Putamen (tissue), 1 donor: ENCODE measurements around the gene NTRK2.
A peak's percentile ranks its signal among the peaks of the same experiment; 100 is the strongest.

Experiments used
- DNase-seq: peaks from one replicate; pipeline ENCODE4 v3.0.0-alpha.2; 2016; ENCODE audit warnings: low spot score

NTRK2 gene

DNA sequence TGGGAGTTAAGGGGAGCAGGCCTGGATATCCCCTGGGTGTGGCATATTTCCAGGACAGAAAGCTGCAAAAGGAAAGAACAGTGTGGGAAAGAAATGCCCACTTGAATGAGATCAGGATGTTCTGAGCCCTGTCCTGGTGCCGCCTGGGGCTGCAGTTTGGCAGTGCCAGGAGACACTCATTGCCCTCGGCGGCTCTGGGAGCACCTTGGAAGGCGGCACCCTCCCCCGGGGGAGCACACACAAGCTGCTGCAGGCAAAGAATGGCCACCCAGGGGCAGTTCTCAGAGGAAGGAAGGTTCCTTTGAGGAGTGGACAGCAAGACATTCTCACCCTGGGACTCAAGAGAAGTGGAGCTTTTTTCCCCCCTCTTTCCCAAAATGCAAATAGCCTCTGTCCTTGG, 305.3 kb downstream of the NTRK2 start:
- DNase-seq = peak; percentile 54

DNA sequence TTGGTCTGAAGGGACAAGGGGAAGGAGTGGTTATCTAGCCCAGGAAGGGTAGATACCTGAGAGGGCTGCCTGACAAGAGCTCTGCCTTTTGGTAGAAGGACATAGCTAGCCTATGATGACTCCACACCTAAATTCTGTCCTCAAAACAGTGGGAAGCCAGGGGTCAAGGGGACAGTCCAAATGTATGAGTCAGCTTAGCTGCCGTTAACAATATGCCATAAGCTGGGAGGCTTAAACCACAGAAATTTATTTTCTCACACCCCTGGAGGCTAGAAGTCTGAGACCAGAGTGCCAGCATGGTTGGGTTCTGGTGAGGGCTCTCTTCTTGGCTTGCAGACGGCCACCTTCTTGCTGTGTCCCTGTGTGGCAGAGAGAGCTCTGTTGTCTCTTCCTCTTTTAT, 306.4 kb downstream of the NTRK2 start:
- no peak for DNase-seq

DNA sequence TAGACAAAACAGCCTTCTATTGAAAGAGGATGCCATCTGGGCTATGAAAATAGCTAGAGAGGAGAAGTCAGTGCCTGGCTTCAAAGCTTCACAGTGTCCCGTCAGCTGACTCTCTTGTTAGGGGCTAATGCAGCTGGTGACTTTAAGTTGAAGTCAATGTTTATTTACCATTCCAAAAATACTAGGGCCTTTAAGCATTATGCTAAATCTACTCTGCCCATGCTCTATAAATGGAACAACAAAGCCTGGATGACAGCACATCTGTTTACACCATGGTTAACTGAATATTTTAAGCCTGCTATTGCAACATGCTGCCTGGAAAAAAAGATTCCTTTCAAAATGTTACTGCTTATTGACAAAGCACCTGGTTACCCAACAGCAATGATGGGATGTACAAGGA, 309.1 kb downstream of the NTRK2 start:
- DNase-seq = no peak

DNA sequence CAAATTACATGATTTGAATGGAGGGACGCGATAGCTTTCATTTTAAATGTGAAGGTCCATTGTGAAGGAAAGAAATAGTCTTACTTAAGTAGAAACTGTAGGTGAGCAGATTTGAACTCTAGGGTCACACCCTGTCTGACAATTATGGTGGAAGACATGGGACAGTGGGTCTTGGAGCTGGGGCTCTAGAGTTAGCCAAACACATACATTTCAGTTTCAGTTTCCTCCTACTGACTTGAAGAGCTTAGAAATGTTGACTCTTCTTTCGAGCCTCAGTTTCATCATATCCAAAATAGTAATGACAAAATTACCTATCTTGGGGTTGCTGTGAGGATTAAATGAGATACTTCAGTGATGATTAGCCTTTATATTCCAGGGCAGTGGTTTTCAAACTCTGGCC, 314.2 kb downstream of the NTRK2 start:
- DNase-seq = no peak

DNA sequence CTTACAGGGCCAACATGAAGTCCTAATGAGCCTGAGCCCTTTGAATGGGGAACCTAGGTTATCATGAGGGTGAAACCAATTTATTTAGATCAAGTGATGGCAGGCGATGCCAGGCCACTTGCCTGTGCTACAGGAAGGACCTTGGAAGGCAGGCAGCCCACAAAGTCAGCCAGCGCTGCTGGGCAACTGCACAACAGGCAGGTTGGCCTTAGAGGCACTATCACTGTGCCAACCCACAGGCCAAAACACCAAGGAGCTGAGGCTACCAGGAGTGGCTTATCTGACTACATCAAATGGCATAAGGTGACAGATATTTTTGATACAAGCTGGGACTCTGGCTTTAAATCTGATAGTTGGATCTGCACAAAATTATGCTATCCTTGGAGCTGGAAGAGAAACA, 319.1 kb downstream of the NTRK2 start:
- DNase-seq = no peak

DNA sequence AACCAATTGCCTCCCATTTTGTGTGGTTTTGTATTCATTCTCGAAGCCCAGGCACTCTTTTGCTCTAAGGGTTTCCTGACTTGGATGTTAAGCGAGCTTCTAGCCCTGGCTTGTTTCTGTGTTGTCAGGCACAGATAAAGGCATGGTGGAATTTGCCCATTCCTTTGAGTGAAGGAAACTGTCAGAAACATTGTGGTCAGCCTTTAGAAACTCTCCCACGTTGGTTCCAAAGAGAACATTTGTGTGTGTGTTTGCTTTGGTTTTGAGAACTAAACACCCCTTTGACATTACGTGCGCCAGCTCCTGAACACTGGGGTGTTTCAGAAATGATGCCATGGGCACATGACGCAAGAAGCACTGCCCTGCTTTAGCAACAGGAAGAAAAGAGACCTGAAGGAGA, 320.9 kb downstream of the NTRK2 start:
- DNase-seq = peak; percentile 86

DNA sequence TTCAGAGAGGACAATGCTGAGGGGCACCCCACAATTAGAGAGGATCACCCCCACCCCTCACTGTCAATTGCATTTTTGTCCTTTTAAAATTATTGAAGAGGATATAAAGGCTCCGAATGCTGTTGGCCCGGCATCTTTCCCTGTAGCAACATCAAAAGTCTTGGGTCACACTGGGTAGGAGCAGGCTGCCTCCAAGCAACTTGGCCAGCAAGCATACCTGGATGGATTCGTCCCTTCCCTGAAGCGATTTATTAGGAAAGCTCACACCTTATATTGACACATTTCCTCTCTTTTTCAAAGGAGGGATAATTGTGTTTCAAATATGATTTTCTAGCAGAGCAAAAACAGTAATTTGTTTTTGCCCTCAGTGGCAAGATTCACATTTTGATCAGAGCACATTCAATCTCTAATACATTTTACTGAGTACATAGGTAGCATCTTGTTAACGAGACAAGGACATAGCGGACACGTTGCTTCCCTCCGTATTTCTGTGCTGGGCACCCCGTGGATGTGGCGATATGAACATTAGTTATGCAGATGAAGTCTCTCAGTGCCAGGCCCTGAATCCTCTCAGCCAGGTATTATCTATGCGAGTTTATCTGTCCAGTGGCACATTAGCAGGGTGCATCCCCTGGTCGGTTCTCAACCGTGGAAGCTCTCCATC, 321.5 kb downstream of the NTRK2 start:
- no peak for DNase-seq

DNA sequence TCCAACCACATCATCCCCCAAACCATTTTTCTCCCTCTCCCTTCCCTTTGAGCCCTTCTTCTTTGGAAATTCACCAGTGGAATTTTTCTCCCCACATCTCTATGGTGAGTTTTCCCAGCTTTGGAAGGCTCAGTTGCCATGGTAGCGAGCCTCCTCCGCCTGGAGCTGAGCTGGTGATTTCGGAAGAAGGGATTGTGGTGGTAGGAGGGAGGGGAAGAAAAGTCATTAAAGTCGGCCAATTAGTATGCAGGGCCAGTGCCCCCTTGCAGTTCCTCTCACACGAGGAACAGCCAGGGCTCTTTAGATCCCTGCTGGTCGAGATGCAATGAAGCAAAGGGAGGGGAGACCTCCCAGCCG, 322.0 kb downstream of the NTRK2 start:
- peak; percentile 84 for DNase-seq

DNA sequence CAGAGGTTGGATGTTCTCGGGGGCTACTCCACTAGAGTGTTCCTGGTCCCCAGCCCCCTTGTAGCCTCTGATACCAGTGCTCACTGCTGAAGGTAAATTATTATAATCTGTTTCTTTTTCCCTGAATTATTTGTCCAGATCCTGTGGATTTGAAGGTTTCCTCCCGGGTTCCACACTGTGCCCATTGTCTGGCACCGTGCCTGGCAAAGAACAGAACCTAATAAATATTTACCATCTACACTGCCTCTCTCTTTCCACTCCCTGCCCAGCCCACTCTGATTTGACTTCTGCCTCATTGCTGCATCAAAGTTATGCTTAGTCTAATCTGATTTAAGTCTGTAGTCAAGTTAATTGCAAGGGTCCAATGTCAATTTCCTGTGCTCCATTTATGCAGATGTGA, 322.9 kb downstream of the NTRK2 start:
- DNase-seq = no peak

DNA sequence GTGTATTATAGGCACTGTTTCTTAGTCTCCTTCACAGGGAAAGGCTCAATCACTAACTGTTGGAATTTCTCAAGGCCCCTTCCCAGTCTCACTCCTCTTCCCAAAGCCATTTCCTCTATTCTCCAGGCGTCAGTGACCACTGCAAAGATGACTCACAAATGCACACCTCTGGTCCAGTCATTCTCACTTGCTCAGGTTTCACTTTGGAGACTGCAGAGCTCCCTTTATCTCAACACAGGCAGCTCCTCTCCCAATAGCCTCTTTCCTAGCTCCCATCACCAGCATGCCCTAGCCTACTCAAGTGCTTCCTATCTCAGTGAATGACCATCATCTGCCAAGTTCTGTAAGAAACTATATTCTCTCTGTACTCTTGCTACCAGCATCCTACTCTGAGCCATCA, 323.6 kb downstream of the NTRK2 start:
- no peak for DNase-seq

DNA sequence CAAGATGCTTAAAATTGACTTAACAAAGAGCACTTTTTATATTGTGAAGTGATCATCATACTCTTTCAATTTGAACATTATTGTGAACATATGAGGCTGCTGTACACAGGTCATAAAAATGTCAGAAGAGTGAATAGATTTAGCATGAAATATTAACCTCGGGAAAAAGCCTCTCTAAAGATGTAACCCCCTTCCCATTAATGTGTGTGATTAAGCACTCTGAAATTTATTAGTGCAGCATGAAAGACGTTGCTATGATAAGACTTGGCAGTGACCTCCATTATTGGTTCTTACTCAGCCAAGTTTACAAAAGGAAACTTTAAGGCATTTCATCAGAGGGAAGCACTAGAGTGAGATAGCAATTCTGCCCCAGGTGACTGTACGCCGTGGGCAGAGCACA, 326.5 kb downstream of the NTRK2 start:
- DNase-seq = no peak

DNA sequence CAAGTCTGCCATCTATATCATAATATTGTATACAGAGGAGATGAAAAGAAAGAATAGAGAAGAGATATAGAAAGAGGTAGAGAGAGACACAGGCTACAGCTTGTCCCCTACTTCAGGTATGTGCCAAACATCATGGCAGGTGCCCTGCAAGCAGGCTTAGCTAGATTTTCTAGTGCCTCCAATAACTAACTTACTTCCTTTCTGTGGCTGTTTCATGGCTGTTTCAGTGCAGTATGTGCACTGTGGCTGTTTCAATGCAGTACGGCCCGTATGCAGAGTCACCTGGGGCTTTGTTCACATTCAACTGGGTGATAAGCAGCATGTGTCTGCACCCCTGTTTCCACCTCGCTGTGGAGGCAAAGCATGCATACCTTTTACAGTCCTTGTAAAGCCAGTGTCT, 327.2 kb downstream of the NTRK2 start:
- no peak for DNase-seq

DNA sequence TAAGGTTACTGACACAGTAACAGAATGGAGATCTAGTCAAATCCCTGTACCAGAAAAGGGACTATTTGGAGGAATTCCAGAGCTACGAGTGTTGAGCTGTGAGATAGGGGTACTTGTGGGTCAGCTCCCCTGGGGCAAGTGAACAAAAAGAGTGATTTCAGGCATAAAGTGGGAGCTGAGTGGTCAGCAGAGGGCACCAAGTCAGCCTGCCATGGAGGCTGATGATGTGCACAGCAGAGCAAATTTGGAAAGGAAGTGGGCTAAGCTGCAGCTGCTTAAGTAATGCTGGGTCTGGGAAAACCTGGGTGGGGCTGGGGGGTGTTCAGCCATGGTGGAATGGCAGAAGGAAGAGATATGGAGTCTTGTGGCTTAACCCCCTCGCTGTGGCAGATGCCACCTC, 327.9 kb downstream of the NTRK2 start:
- DNase-seq = no peak

DNA sequence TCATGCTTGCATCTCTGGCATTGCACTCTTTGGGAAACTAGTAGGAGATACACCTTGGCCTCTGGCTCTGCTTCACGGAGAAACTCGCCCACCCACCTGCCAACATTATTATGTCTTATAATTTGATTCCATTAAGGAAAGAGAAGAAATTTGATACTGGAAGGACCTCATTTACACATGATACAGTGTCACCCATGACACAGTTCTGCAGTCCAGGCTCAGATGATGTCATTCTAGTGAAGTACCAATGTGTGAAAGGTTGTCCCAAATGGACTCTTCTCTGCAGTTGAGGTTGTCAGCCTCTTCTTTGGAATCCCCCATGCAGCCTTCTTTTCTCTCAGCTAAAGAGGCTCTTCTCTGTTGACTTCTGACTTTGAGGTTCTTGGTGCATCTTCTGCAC, 329.1 kb downstream of the NTRK2 start:
- DNase-seq = no peak

DNA sequence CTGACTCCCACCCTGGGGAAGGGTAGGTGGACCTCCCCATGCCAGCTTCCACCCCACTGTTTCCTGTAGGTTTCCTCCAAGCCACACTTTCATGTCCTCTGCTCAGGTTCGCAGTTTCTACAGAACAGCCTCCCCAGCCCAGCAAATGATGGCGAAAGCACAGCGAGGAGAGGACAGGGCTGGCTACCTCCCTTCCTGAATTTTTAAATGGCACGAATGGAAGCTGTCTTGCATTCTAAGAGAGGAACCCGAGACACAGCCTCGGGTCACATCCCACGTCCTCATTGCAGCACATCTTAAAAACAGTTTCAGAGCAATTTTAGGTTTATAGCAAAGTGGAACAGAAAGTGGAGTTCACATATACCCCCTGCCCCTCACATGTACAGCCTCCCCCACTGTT, 330.3 kb downstream of the NTRK2 start:
- no peak for DNase-seq

DNA sequence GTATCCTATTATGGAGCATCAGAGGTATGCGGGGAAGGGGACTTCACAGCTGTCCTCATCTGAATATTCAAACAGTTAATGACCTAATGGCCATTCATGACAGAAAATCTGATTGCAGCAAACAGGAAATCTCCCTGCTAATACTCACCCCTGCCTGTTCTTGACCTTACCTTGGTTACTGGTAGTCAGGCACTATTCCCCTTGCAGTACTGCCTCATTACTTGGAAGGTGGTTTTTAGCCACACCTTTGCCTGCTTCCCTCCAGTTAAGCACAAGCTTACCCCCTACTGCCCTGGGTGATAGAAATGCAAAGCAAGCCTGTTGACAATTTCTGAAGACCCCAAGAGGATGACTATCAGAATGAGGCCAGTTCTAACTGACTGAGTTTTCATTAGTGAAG, 332.4 kb downstream of the NTRK2 start:
- DNase-seq = no peak

DNA sequence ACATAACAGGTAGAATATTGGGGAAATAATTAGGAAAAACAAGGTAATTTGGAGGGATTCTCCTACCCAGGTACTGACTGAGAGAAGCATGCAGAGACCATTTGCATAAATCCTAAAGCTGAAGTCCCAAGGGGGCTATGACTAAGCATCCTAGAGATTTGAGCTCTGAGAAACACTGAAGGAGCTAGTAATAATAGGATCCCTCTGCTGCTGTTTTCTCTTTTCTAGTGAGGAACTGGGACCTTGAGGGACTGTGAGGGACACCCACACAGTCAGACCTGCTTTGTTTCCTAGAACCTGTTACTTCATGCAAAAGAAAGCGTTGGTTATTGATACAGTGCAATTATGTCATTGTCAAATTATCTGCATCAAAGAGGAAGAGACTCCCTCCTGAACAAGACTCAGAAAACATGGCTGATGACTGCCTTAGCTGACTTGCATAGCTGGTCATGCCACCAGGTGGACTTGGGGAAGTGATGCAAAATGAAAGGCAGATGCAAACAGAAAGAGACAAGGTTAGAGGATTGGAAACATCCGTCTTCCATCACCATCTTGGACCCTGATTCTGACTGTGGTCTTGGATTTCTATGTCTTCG, 335.4 kb downstream of the NTRK2 start:
- DNase-seq = no peak

DNA sequence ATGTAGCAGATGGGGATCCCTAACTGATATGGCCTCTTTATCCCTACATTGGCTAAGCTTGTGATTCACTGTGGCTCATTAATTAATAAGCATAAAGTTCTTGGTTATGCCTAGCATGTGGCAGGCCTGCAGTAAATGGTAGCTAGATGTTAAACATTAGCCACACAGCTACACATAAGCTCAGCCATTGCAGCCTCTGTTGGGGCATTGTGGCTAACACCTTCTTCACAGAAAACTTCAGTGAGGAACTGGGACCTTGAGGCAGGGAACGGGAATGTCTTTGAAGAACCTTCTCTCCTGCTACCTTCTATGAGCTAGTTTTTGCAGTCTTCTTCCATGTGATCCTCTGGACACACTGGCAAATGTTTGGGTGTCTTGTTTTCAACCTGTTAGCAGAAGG, 338.2 kb downstream of the NTRK2 start:
- no peak for DNase-seq

DNA sequence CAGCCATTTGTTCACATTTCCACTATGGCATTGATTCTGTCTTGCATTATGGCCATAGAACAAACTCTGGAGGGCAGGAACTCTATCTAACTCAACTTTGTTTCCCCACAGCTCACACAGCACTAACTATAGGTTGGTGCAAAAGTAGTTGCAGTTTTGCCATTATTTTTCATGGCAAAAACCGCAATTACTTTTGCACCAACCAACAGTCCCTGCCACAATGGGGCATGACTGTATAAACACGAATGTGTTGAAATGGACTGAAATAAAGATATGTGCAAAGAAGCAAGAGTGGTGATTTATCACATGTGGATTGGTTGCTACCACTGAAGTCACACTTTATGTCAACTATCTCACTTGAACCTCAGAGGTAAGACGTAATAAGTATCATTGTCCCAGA, 338.7 kb downstream of the NTRK2 start:
- no peak for DNase-seq

DNA sequence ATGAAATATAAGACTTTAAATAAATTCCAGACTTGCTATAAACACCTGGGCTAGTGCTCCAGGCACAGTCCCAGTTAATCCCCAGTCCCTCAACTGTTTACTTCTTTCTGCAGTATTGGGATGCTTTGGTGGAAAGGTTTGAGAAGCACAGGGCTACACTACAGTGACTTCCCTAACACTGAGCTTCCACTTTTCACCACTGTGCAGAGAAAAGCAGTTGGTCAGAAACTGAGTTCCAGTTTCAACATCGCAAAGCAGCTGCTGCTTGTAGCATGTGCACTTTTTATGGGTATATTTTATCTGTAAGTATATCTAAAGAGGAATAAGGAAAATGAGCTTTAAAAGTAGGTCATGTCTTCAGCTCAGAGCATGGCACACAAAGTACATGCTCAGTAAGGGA, 339.7 kb downstream of the NTRK2 start:
- no peak for DNase-seq

DNA sequence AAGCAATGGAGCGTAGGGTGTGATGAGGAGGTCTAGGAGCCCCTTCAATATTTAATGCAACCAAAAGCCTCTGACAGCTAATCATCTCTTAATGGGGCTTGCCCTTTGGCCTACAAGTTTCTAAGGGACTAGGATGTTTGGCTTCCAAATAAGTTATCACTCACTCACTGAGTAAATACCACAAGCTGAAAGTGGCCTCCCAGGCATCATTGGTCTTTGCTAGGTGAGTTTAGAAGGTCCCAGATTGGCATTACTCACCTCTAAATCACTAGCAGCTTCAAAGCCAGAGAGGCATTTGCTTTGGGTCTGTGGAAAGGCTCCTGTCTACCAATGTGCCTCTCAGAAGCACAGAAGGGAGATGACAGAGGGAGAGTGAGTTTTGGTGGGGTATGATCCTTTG, 344.2 kb downstream of the NTRK2 start:
- DNase-seq = no peak

DNA sequence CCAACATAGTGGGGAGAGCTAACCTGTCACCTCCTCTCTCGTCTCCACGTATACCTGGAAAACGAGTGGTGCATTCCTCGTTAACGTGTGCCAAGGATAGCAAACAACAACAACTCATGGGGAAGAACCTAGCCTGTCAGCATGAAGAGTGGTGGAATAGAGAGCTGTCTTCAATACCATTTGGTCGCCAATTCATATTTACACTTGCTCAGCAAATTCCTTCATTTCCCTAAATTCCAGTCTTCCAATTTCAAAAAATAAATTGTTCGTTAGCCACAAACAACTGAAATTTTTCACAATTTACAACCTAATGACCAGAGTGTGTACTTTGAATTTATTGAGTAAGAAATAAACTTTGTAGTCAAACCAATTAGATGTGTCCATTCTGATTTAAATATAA, 344.8 kb downstream of the NTRK2 start:
- DNase-seq = no peak

DNA sequence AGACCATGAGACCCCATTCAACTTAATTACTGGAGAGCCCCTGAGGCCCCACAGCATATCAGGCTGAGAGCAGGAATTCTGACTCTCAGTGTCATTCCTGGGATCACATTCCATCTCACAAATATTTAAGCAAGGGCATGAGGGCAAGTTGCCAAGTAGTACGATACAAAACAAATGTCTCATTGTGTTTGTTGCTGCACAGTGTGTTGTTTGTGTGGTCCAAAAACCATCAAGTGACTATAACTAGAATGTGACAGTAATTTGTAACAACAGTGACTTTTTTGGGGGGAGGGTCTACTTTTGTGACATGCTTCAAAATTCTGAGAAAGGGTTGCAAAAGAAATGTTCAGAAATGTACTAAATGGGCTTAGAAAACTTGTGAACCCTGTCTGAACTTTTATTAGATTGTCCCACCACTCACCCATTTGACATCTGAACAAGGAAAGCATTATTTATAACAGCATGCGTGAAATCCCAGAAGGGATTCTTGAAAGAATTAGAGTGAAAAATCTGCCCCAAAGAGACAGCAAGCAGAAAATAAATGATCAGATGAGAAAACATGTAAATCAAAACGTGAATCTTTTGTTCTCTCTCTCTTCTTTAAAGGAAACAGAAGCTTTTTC, 347.0 kb downstream of the NTRK2 start:
- DNase-seq = peak; percentile 83

DNA sequence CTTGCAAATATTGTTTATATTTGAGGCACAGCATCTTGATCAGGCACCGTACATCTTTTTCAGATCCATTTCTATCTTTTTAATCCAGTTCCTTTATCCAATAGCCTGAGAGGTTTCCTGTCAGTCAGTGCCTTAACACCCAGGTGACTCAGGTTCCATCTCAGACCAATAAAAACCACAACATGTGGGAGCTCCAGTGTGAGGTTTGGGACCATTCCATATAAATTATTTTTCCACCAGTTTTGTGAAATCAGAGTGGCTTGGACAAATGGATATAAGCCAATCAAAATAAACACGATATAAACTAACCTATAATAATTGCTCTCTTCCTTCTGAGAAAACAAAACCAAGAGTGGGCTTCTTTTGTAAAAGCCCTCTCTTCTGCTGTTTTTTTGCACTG, 351.3 kb downstream of the NTRK2 start:
- no peak for DNase-seq
